B cell (primary cell): Measurements from ENCODE around the gene STAT5B.

ENCODE experiments used
- EZH2 ChIP-seq: IDR thresholded peaks from 2 replicates; pipeline ENCODE4 v1.6.1; 2012; ENCODE audit warnings: borderline replicate concordance, low read depth, mild to moderate bottlenecking, moderate library complexity, low read length; ENCODE audit not compliant: insufficient read depth, poor library complexity, severe bottlenecking
- TF ChIP-seq, protein P1 (sequence below): fragments of 200-600 bp; IDR thresholded peaks from one replicate; pipeline ENCODE4 v1.8.0; 2022; ENCODE audit warnings: antibody characterized with exemption, mild to moderate bottlenecking

DNA sequence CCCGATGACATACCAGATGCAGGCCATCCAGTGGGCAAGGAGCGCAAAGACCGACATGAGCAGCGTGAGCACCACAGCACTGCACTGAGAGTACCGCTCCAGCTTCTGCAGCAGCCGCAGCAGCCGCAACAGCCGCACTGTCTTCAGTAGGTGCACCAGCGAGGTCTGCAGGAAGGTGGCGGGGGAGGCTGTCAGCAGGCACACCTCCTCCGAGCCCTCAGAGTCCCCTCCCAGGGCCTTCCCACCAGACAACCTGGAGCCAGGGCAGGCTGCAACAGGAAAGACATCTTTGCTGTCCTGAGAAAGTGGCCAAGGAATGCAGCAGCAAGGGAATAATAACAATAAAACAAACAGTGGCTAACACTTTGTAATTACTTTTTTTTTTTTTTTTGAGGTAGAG is 104.4 kb downstream of the STAT5B start:
- TF ChIP-seq EZH2, result no peak
- TF ChIP-seq, protein P1, sequence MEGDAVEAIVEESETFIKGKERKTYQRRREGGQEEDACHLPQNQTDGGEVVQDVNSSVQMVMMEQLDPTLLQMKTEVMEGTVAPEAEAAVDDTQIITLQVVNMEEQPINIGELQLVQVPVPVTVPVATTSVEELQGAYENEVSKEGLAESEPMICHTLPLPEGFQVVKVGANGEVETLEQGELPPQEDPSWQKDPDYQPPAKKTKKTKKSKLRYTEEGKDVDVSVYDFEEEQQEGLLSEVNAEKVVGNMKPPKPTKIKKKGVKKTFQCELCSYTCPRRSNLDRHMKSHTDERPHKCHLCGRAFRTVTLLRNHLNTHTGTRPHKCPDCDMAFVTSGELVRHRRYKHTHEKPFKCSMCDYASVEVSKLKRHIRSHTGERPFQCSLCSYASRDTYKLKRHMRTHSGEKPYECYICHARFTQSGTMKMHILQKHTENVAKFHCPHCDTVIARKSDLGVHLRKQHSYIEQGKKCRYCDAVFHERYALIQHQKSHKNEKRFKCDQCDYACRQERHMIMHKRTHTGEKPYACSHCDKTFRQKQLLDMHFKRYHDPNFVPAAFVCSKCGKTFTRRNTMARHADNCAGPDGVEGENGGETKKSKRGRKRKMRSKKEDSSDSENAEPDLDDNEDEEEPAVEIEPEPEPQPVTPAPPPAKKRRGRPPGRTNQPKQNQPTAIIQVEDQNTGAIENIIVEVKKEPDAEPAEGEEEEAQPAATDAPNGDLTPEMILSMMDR, result no peak
